Breast epithelium (tissue), 3 donors: ENCODE measurements around the gene ATN1.

Source experiments
- POLR2A ChIP-seq: fragments of 450-650 bp; IDR thresholded peaks from one replicate; pipeline ENCODE4 v1.6.1; 2016; ENCODE audit warnings: antibody characterized with exemption, mild to moderate bottlenecking, moderate library complexity
- POLR2AphosphoS5 ChIP-seq, 3 donors: sonication (generic); formaldehyde crosslinking; IDR thresholded peaks; one replicate each; pipeline ENCODE4 v1.6.1; 2017; ENCODE audit warnings: antibody characterized with exemption in 3 of 3
- TF ChIP-seq, protein P1 (sequence below), 3 donors: fragments of 450-650 bp; IDR thresholded peaks; one replicate each; pipeline ENCODE4 v1.5.1; 2016 to 2017; ENCODE audit warnings: antibody characterized with exemption in 3 of 3, mild to moderate bottlenecking in 3 of 3, moderate library complexity in 3 of 3

DNA sequence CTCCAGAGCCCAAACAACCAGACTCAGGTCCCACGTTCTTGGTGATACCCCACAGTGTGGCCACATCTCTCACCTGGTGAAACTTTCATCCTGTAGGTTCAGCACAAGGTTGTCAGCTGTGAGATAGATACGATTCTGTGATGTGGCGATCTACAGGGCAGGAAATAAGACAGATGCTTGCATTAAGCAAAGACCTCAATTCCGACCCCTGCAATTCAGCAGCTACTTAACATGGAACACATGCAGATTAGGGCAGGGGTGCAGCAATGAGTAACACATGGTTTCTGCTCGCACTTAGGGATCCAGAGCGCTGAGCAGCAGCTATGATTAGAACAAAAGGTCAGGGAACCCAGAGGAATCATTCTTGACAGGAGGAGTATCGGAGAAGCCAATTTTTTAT lies 38.6 kb downstream of the ATN1 start:
- TF ChIP-seq, protein P1, sequence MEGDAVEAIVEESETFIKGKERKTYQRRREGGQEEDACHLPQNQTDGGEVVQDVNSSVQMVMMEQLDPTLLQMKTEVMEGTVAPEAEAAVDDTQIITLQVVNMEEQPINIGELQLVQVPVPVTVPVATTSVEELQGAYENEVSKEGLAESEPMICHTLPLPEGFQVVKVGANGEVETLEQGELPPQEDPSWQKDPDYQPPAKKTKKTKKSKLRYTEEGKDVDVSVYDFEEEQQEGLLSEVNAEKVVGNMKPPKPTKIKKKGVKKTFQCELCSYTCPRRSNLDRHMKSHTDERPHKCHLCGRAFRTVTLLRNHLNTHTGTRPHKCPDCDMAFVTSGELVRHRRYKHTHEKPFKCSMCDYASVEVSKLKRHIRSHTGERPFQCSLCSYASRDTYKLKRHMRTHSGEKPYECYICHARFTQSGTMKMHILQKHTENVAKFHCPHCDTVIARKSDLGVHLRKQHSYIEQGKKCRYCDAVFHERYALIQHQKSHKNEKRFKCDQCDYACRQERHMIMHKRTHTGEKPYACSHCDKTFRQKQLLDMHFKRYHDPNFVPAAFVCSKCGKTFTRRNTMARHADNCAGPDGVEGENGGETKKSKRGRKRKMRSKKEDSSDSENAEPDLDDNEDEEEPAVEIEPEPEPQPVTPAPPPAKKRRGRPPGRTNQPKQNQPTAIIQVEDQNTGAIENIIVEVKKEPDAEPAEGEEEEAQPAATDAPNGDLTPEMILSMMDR (IDR thresholded peaks at IDR 0.05): no peak
- TF ChIP-seq POLR2A (no peak), POLR2AphosphoS5 (IDR thresholded peaks at IDR 0.05) (no peak)
